Spinal cord (tissue), 10 donors: ENCODE data around the gene GAREM1. TPM values are rescaled to one million over a fixed set of nuclear protein-coding genes. Genes with fewer than 3 reads are reported as not detected.
"Not testable (repeated sequence)": the region's sequence is repeated elsewhere in the genome, so short reads cannot be mapped to it uniquely, and the experiment has no call there.

Source experiments
- DNase-seq, 6 donors: peaks; one replicate each; pipeline versions ENCODE4 v3.0.0 to v3.0.0-alpha.2; 2013 to 2015; ENCODE audit warnings: low spot score in 6 of 6, low read depth in 4 of 6
- H3K27ac ChIP-seq: one replicate; pipeline ENCODE4 v1.5.1; 2013; ENCODE audit warnings: low read depth, low read length, control low read depth
- H3K27me3 ChIP-seq: one replicate; pipeline ENCODE4 v1.6.1; 2013; ENCODE audit warnings: low read length; ENCODE audit not compliant: control insufficient read depth, insufficient read depth
- H3K36me3 ChIP-seq: one replicate; pipeline ENCODE4 v1.6.1; 2013; ENCODE audit warnings: low read length; ENCODE audit not compliant: control insufficient read depth, insufficient read depth
- H3K4me1 ChIP-seq: one replicate; pipeline ENCODE4 v1.6.1; 2013; ENCODE audit warnings: low read length; ENCODE audit not compliant: control insufficient read depth, insufficient read depth
- H3K4me3 ChIP-seq: one replicate; pipeline ENCODE4 v1.5.1; 2013; ENCODE audit warnings: low read depth, low read length, control low read depth
- H3K9me3 ChIP-seq: one replicate; pipeline ENCODE4 v1.6.1; 2013; ENCODE audit warnings: low read length; ENCODE audit not compliant: control insufficient read depth, insufficient read depth
- WGBS: methylation state at CpG from one replicate; pipeline ENCODE4 v1.1.5; 2013; ENCODE audit warnings: missing lambda C conversion rate; ENCODE audit not compliant: insufficient coverage; 5-methylcytosine and 5-hydroxymethylcytosine counted together
- long read RNA-seq, 4 donors: transcript quantifications; one replicate each; lab custom pipeline, GENCODE V29; 2026
- polyA plus RNA-seq, 2 donors: library from polyadenylated mRNA; unstranded; fragments of 120-200 nt; gene quantifications; one replicate each; pipeline ENCODE4 v1.2.1, GENCODE V29; 2013; ENCODE audit not compliant: insufficient read length in 2 of 2
- total RNA-seq, 2 donors: library from RNA; depleted of rRNA in 1 of 2; stranded (reverse); fragments of 120-200 nt in 1 of 2; fragments of >200 nt in 1 of 2; gene quantifications; one replicate each; pipeline versions ENCODE4 v1.2.3 to v1.2.4, GENCODE V29; 2013 to 2014
- donor health status: healthy.

The GAREM1 gene
- total RNA-seq: 10 to 100 TPM; 12.3 to 19.7 TPM
- polyA plus RNA-seq: 10 to 100 TPM; 13.6 to 19.6 TPM
- long read RNA-seq, donor 1, partial matches to known transcripts: 0 of 4 reads
- long read RNA-seq, donor 1, other reads (novel, unspliced or antisense): 0 of 4 reads
- long read RNA-seq, donor 2, partial matches to known transcripts: 27 of 27 reads
- long read RNA-seq, donor 2, other reads (novel, unspliced or antisense): 0 of 27 reads
- long read RNA-seq, donor 3, full-length matches to known transcripts: 3 of 3 reads
- long read RNA-seq, donor 3, partial matches to known transcripts: 0 of 3 reads
- long read RNA-seq, donor 3, other reads (novel, unspliced or antisense): 0 of 3 reads
- long read RNA-seq, donor 4, full-length matches to known transcripts: 2 of 31 reads
- long read RNA-seq, donor 4, partial matches to known transcripts: 21 of 31 reads
- long read RNA-seq, donor 4, other reads (novel, unspliced or antisense): 8 of 31 reads

DNA sequence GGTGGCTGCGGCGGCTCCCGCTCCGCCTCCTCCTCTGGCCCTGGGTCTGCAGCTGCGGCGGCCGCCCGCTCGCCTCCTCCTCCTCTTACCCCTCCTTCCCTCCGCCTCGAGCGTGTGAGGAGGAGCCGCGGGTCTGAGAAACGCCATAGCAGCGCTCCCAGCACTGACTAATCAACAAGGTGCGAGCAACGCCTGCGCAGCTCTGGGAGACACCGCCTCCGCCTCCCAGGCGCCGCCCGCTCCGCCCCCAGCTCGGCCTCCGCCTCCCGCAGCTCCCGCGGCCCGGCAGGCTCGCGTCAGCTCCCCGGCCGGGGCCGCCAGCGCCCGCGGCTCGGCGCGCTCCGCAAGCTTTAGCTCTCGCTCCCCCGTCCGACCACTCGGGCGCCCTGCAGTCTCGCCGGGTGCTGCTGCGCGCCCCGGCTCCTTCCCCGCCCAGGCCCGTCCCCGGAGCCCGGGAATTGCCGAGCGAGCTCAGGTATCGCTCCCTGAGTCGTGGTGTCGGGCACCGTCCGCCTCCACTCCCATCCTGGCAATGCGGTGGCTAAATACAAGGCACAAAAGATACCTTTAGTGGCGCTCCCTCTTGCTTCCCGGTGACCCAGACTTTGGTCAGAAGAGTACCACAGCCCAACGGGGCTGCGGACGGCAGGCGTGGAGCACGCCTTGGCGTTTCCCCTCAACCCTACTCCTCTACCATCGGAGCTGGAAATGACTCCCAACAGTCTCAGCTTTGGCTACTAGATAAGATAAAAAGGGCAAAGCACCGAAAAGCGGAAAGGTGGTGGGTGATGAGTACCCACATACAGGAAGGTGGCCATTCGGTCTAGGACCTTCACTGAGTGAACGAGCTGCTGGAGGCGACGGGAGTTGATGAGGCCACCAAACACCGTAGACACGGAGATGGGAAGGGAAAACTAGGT, at the start of gene GAREM1:
GAREM1 (minus strand) TSS at position 169 of the 920 bp plus-strand sequence. CDS start 454 bp downstream, outside the sequence.
- peak; percentile 83 to 99 (median 92) for DNase-seq
- Histone ChIP-seq H3K36me3 (no peaks in the 10 kb centered on the region), H3K9me3 (no peaks in the 10 kb centered on the region), H3K4me3 (peak within 1 kb of the TSS; percentile 74), H3K27me3 (peaks cover 2% of the 10 kb centered on the region), H3K4me1 (peaks cover 11% of the 10 kb centered on the region), H3K27ac (peak within 1 kb of the TSS; percentile 81)
- under 1% methylated on average over 79 of the region's 82 CpGs for WGBS

DNA sequence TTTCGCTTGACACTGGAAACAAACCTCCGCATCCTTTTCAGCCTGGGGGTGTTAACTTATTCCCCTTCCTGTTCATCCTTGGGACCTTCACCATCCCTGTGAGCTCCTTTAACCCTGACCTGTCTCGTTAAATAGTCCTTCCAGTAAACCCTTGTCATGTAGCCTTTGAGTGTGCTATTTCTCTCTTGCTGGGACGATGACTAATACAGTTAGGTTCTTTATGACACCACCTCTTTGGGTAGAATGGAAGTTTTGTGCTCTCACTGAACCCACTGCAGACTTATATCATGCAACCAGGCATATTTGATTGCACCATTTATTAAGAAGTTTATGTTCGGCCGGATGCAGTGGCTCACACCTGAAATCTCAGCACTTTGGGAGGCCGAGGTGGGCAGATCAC, 40.5 kb upstream of the GAREM1 start:
- WGBS: 98% methylated on average over 5 of the region's 7 CpGs
- Histone ChIP-seq H3K27ac (no peak overlapping the region), H3K9me3 (no peaks in the 10 kb centered on the region), H3K36me3 (no peaks in the 10 kb centered on the region), H3K4me3 (no peak overlapping the region), H3K27me3 (no peaks in the 10 kb centered on the region), H3K4me1 (no peaks in the 10 kb centered on the region)
- no peak for DNase-seq

DNA sequence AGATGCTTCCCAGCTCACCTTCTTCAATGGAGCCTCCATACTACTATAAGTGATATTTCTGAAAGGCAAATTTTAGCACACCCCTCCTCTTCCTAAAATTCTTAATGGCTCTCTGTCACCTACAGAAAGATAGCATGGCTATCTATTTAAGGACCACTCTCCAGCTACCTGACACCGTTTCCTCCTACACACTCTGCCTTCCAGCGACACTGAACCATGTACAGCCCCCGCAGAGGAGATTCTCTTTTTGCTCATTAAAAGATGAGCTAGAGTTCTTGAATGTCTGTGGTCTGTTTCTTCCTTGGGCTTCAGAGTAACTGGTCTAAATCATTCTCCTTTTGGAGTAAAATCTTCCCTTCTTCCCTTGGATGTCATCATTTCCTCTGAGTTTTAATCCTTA, 38.4 kb upstream of the GAREM1 start:
- no peaks in the 10 kb centered on the region for H3K9me3 ChIP-seq
- no peak for DNase-seq
- no peaks in the 10 kb centered on the region for H3K27me3 ChIP-seq
- WGBS: no CpG with 5 or more reads among the region's 3 CpGs
- H3K36me3 ChIP-seq: no peaks in the 10 kb centered on the region
- H3K4me3 ChIP-seq: no peak overlapping the region
- no peak overlapping the region for H3K27ac ChIP-seq
- no peaks in the 10 kb centered on the region for H3K4me1 ChIP-seq

DNA sequence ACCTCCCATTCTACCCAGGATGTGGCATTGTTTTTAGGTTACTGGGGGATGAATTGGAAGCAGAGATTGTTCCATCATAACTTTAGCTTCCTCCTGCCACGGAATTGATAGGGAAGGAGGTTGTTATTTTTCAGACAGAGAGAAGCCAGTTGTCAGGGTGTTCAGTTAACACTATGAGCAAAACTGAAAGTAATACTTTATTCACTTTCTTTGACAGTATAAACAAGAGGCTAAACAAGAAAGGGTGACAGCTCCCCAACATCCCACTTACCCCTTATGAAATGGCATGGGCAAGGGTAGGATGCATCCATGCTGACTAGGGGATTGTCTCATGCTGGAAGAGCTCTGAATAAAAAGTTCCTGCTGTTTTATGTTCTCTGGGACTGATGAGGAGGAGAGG, 36.4 kb upstream of the GAREM1 start:
- Histone ChIP-seq H3K27me3 (no peaks in the 10 kb centered on the region), H3K4me3 (no peak overlapping the region), H3K9me3 (no peaks in the 10 kb centered on the region), H3K36me3 (no peaks in the 10 kb centered on the region), H3K4me1 (no peaks in the 10 kb centered on the region), H3K27ac (no peak overlapping the region)
- DNase-seq: no peak
- WGBS: no CpG with 5 or more reads among the region's 1 CpG

DNA sequence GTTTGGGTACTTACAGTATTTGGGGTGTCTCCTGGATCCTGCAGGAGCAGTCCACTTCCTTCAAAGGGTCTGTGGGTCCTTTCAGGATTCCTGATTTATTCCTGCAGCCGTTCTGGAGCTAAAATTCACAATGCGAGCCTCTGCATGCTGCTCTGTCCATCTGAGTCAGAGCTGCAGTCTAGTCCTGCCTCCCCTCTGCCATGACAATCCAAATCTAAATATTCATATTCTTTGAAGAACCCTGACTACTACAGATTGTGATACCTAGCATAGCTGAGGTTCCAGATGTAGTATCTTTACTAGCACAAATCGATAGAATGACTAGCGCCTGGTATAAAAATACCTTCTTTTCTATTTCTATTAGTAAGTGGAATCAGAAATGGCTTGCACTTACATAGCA, 31.3 kb upstream of the GAREM1 start:
- WGBS: 86% methylated on average over 2 of the region's 4 CpGs

DNA sequence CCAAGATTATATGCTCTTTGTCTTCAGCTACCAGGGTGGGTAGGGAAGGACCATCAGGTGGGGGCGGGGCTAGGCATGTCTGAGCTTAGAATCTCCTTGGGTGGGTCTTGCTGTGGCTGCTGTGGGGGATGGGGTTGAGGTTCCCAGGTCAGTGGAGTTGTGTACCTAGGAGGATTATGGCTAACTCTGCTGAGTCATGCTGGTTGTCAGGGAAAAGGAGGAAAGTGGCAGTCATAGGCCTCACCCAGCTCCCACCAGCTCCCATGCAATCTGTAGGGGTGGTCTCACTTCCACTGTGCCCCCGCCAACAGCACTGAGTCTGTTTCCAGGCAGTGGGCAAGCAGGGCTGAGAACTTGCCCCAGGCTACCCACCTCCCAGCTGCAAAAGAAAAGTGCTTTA, 30.6 kb upstream of the GAREM1 start:
- not testable (repeated sequence) for H3K9me3 ChIP-seq, H3K27me3 ChIP-seq, DNase-seq, H3K27ac ChIP-seq, H3K4me3 ChIP-seq, H3K4me1 ChIP-seq, H3K36me3 ChIP-seq
- 92% methylated on average over 2 of the region's 2 CpGs for WGBS

More for the DNA sequence above, 31.3 kb upstream of the GAREM1 start:
- H3K36me3 ChIP-seq: no peaks in the 10 kb centered on the region
- no peaks in the 10 kb centered on the region for H3K4me1 ChIP-seq
- no peak overlapping the region for H3K27ac ChIP-seq
- no peak overlapping the region for H3K4me3 ChIP-seq
- no peaks in the 10 kb centered on the region for H3K9me3 ChIP-seq
- no peak for DNase-seq
- no peaks in the 10 kb centered on the region for H3K27me3 ChIP-seq

DNA sequence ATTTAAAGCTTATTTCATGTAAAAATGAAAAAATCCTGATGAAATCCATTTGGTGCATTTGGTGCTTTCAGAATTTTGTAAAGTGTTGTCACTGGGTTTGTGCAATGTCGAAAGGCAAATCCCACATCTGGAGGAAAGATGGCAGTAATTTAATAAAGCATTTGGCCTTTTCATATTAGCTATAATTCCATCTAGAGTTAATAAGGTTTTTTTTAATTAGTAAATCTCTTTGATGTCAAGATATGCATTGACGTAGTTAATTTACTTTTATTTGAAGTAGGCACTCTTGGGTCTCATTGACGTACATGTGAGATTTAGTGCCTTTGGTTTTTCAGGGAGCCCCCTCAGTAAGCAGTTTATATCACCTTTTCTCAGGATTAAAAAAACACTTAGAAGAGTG, 12.3 kb upstream of the GAREM1 start:
- WGBS: no CpG with 5 or more reads among the region's 3 CpGs
- no peaks in the 10 kb centered on the region for H3K27me3 ChIP-seq
- H3K27ac ChIP-seq: no peak overlapping the region
- DNase-seq: no peak
- no peaks in the 10 kb centered on the region for H3K36me3 ChIP-seq
- H3K4me1 ChIP-seq: no peaks in the 10 kb centered on the region
- no peak overlapping the region for H3K4me3 ChIP-seq
- no peaks in the 10 kb centered on the region for H3K9me3 ChIP-seq

DNA sequence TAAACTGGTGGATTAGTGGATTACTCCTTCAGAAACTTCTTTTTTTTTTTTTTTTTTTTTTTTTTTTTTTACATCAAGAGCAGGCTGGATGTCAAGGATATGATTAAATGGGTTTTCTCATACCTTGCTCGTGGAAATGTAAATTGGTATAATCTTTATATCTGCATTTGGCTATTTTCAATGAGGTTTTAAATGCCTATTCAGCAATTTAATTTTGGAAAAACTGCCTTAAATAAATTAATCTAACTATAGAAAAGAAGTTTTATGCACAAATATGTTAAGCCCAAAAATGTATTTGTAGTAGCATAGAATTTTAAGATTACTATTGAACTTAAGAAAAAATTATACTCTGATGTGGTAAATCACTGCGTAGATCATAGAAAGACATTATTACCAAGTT, 11.4 kb upstream of the GAREM1 start:
- Histone ChIP-seq H3K4me3 (no peak overlapping the region), H3K36me3 (no peaks in the 10 kb centered on the region), H3K27ac (no peak overlapping the region), H3K4me1 (no peaks in the 10 kb centered on the region), H3K9me3 (no peaks in the 10 kb centered on the region), H3K27me3 (no peaks in the 10 kb centered on the region)
- no CpG with 5 or more reads among the region's 2 CpGs for WGBS
- no peak for DNase-seq

DNA sequence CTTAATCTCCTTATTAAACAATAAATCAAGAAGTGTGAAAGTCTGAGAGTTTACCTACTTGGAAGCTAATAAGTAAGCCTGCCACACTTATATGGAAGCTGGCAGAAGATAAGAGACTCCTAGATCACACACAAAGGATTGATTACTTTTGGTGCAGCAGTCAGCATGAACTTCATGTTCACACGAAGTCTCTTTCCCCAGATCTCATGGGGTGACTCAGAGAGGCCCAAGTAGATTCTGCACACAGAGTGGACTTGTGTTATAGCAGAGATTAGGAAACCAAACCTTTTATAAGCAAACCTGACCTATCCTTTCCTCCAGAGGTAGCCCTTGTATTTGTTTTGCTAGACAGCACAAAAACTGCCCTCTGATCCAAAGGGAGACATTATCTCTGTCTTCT, 9.9 kb upstream of the GAREM1 start:
- Histone ChIP-seq H3K27ac (no peak overlapping the region), H3K9me3 (no peaks in the 10 kb centered on the region), H3K4me3 (no peak overlapping the region), H3K27me3 (no peaks in the 10 kb centered on the region), H3K4me1 (no peaks in the 10 kb centered on the region), H3K36me3 (no peaks in the 10 kb centered on the region)
- DNase-seq: no peak
- WGBS: no CpG with 5 or more reads among the region's 1 CpG
